PC-3 (cell line): ENCODE data around the gene ZFHX2. TPM values are rescaled to one million over a fixed set of nuclear protein-coding genes. Genes with fewer than 3 reads are reported as not detected.
"Not testable (repeated sequence)": the region's sequence is repeated elsewhere in the genome, so short reads cannot be mapped to it uniquely, and the experiment has no call there.

Experiments
- ATAC-seq: fragments of 200-7000 bp; cut with Tn5 transposase; 2 replicates; pipeline ENCODE4 v1.9.1; 2020; ENCODE audit warnings: mild to moderate bottlenecking, moderate library complexity
- BruUV-seq: library from RNA; stranded (reverse); fragments of 400-500 nt; replicated peaks from 2 replicates; lab custom pipeline; 2021; lab: Mats Ljungman, UMichigan
- CTCF ChIA-PET: fragments of 300-600 bp; sonication (Branson Sonifier 250); formaldehyde crosslinking; loops from one replicate; lab custom pipeline; 2022; ENCODE audit warnings: antibody characterized with exemption; lab: Charles Lee
- POLR2A ChIA-PET: fragments of 300-600 bp; sonication (Branson Sonifier 250); formaldehyde crosslinking; loops from one replicate; lab custom pipeline; 2022; ENCODE audit warnings: antibody characterized with exemption; ENCODE audit not compliant: unreplicated experiment; lab: Charles Lee
- DNase-seq: peaks from one replicate; pipeline ENCODE4 v3.0.0-alpha.2; 2015
- H2AFZ ChIP-seq: fragments of 300-600 bp; sonication (generic); 2 replicates; pipeline ENCODE4 v1.6.0; 2016; ENCODE audit warnings: antibody characterized with exemption, low read length
- H3F3A ChIP-seq: fragments of 300-600 bp; sonication (generic); one replicate; pipeline ENCODE4 v1.6.0; 2017; ENCODE audit warnings: antibody characterized with exemption, low read length, control low read depth, mild to moderate bottlenecking; ENCODE audit not compliant: unreplicated experiment
- H3K27ac ChIP-seq: fragments of 300-600 bp; sonication (generic); 2 replicates; pipeline ENCODE4 v1.5.1; 2016; ENCODE audit warnings: mild to moderate bottlenecking, low read length
- H3K27me3 ChIP-seq: fragments of 300-600 bp; sonication (generic); 2 replicates; pipeline ENCODE4 v1.6.1; 2016; ENCODE audit warnings: low read length, mixed read lengths
- H3K36me3 ChIP-seq: fragments of 300-600 bp; sonication (generic); 2 replicates; pipeline ENCODE4 v1.6.1; 2016; ENCODE audit warnings: low read depth, mixed run types, low read length, mixed read lengths
- H3K4me1 ChIP-seq: fragments of 300-600 bp; sonication (generic); 2 replicates; pipeline ENCODE4 v1.5.1; 2016; ENCODE audit warnings: low read length; ENCODE audit not compliant: insufficient read depth
- H3K4me2 ChIP-seq: fragments of 300-600 bp; sonication (generic); 2 replicates; pipeline ENCODE4 v1.6.0; 2016; ENCODE audit warnings: low read length
- H3K4me3 ChIP-seq: fragments of 300-600 bp; sonication (generic); 2 replicates; pipeline ENCODE4 v1.5.1; 2016; ENCODE audit warnings: mild to moderate bottlenecking, low read length, mixed read lengths
- H3K79me2 ChIP-seq: fragments of 300-600 bp; sonication (generic); 2 replicates; pipeline ENCODE4 v1.6.1; 2017; ENCODE audit warnings: low read length, mixed read lengths
- H3K9ac ChIP-seq: fragments of 300-600 bp; sonication (generic); 2 replicates; pipeline ENCODE4 v1.6.0; 2016; ENCODE audit warnings: mild to moderate bottlenecking, low read length
- H3K9me2 ChIP-seq: fragments of 300-600 bp; sonication (generic); replicated peaks from 2 replicates; pipeline ENCODE4 v1.6.1; 2016; ENCODE audit warnings: mixed run types, low read length, mixed read lengths
- H3K9me3 ChIP-seq: fragments of 300-600 bp; sonication (generic); 2 replicates; pipeline ENCODE4 v1.6.1; 2016; ENCODE audit warnings: low read length, mixed read lengths
- H4K20me1 ChIP-seq: fragments of 300-600 bp; sonication (generic); 2 replicates; pipeline ENCODE4 v1.6.1; 2016; ENCODE audit warnings: low read length, mixed read lengths
- EZH2 ChIP-seq: fragments of 300-600 bp; sonication (generic); IDR thresholded peaks from one replicate; pipeline ENCODE4 v1.6.1; 2017; ENCODE audit warnings: antibody characterized with exemption, mild to moderate bottlenecking, low read length; ENCODE audit not compliant: unreplicated experiment
- EZH2phosphoT487 ChIP-seq: fragments of 300-600 bp; sonication (generic); IDR thresholded peaks from 2 replicates; pipeline ENCODE4 v1.6.1; 2018; ENCODE audit warnings: mild to moderate bottlenecking, antibody characterized with exemption, low read length, borderline replicate concordance
- intact Hi-C: fragments of 100-400 bp; cut with micrococcal nuclease; formaldehyde crosslinking; loops from 2 replicates; pipeline ENCODE4 v1.9.0; 2023
- total RNA-seq: library from RNA; depleted of rRNA; stranded (reverse); fragments of >200 nt; gene quantifications from 2 replicates; pipeline ENCODE4 v1.2.3, GENCODE V29; 2014
- TF ChIP-seq, protein P1 (sequence below): fragments of 300-600 bp; sonication (generic); conservative IDR thresholded peaks from 2 replicates; pipeline ENCODE4 v1.5.1; 2017; ENCODE audit warnings: antibody characterized with exemption, low read depth, mild to moderate bottlenecking, low read length

ZFHX2 gene
- total RNA-seq, 1 experiment from 2014 or later: 0.55 TPM

DNA sequence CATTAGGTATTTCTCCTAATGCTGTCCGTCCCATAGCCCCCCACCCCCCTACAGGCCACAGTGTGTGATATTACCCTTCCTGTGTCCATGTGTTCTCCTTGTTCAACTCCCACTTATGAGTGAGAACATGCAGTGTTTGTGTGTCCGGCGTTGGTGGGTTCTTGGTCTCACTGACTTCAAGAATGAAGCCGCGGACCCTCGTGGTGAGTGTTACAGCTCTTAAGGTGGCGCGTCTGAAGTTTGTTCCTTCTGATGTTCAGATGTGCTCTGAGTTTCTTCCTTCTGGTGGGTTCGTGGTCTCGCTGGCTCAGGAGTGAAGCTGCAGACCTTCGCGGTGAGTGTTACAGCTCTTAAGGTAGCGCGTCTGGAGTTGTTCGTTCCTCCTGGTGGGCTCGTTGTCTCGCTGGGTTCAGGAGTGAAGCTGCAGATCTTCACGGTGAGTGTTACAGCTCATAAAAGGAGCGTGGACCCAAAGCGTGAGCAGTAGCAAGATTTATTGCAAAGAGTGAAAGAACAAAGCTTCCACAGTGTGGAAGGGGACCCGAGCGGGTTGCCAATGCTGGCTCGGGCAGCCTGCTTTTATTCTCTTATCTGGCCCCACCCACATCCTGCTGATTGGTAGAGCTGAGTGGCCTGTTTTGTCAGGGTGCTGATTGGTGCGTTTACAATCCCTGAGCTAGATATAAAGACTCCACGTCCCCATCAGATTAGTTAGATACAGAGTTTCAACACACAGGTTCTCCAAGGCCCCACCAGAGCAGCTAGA is 32.4 kb upstream of the ZFHX2 start:
- H3F3A ChIP-seq, H3K4me3 ChIP-seq, DNase-seq, H4K20me1 ChIP-seq, H3K9ac ChIP-seq, intact Hi-C loops, CTCF ChIA-PET, H3K4me2 ChIP-seq, H3K9me3 ChIP-seq, H3K36me3 ChIP-seq, POLR2A ChIA-PET, H3K79me2 ChIP-seq, H3K9me2 ChIP-seq, H2AFZ ChIP-seq, H3K4me1 ChIP-seq, H3K27ac ChIP-seq, H3K27me3 ChIP-seq, ATAC-seq, BruUV-seq: not testable (repeated sequence)

DNA sequence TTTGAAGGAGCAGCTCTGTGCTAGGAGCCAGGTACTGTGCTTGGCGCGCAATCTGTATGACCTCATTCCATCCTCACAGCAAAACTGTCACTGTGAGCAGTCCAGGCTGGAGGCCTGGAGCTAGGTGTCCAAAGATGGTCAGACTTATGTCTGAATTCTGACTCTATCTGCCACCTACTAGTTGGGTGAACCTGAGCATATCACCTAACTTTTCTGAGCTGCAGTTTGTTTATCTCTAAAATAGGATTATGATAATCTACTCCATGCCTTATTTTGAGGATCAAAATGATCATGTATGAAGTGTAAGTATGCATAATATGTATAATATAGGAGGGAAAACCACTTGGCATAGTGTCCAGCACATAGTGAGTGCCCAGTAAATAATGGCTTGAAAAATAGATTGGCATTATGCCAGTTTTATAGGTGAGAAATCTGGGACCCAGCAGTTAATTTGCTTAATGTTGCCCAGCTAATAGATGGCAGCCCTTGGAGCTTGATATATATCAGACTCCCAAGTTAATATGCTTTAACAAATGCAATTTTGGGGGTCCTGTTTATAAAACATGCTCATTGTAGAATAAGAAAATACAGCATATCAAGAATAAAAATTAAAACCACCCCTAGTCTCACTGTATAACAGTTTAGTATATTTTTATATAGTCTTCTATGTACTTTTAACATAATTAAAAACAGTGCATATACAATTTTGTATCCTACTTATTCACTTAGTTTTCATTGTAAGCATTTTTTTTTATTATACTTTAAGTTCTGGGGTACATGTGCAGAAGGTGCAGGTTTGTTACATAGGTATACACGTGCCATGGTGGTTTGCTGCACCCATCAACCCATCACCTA is 31.6 kb upstream of the ZFHX2 start:
- Histone ChIP-seq H3F3A (no peaks in the 10 kb centered on the region), H3K4me1 (no peaks in the 10 kb centered on the region), H3K79me2 (no peaks in the 10 kb centered on the region), H3K9ac (no peak overlapping the region), H3K9me2 (no peaks in the 10 kb centered on the region), H3K9me3 (no peaks in the 10 kb centered on the region), H3K27ac (no peak overlapping the region), H4K20me1 (no peaks in the 10 kb centered on the region), H3K27me3 (peaks cover 14% of the 10 kb centered on the region), H3K36me3 (no peaks in the 10 kb centered on the region), H3K4me2 (no peak overlapping the region), H2AFZ (no peak overlapping the region), H3K4me3 (no peak overlapping the region)
- CTCF ChIA-PET: interaction anchor here (0.6 kb wide), 1 partner anchor 16 kb away, joined by 3 read pairs; no protein-coding TSS in a partner anchor
- BruUV-seq: no TSS peak
- ATAC-seq: no peak
- DNase-seq: no peak
- intact Hi-C loops: no loop called here
- POLR2A ChIA-PET: no interaction called here
- TF ChIP-seq, protein P1, sequence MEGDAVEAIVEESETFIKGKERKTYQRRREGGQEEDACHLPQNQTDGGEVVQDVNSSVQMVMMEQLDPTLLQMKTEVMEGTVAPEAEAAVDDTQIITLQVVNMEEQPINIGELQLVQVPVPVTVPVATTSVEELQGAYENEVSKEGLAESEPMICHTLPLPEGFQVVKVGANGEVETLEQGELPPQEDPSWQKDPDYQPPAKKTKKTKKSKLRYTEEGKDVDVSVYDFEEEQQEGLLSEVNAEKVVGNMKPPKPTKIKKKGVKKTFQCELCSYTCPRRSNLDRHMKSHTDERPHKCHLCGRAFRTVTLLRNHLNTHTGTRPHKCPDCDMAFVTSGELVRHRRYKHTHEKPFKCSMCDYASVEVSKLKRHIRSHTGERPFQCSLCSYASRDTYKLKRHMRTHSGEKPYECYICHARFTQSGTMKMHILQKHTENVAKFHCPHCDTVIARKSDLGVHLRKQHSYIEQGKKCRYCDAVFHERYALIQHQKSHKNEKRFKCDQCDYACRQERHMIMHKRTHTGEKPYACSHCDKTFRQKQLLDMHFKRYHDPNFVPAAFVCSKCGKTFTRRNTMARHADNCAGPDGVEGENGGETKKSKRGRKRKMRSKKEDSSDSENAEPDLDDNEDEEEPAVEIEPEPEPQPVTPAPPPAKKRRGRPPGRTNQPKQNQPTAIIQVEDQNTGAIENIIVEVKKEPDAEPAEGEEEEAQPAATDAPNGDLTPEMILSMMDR: no peak
- no peak for TF ChIP-seq EZH2
- no peak for TF ChIP-seq EZH2phosphoT487

DNA sequence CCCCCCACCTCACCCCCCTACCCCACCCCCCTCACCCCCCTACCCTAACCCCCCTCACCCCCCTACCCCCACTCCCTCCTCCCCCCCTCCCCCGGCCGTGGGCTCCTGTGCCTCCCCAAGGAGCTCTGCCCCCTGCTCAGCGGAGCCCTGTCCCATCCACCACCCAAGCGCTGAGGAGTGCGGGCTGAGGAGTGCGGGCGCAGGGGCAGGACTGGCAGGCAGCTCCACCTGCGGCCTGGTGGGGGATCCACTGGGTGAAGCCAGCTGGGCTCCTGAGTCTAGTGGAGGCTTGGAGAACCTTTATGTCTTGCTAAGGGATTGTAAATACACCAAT is 29.4 kb upstream of the ZFHX2 start:
- no peak overlapping the region for H3K4me2 ChIP-seq
- H3F3A ChIP-seq: no peaks in the 10 kb centered on the region
- no peak overlapping the region for H3K9ac ChIP-seq
- no peaks in the 10 kb centered on the region for H3K9me2 ChIP-seq
- TF ChIP-seq, protein P1: no peak
- no peak for TF ChIP-seq EZH2
- no peak for TF ChIP-seq EZH2phosphoT487
- no TSS peak for BruUV-seq
- H3K27ac ChIP-seq: no peak overlapping the region
- DNase-seq (no peak), ATAC-seq (no peak)
- H3K4me3 ChIP-seq: no peak overlapping the region
- peaks cover 30% of the 10 kb centered on the region for H3K27me3 ChIP-seq
- no peaks in the 10 kb centered on the region for H3K9me3 ChIP-seq
- CTCF ChIA-PET: no interaction called here
- H3K36me3 ChIP-seq: no peaks in the 10 kb centered on the region
- no peaks in the 10 kb centered on the region for H4K20me1 ChIP-seq
- intact Hi-C loops: no loop called here
- no peak overlapping the region for H2AFZ ChIP-seq
- H3K4me1 ChIP-seq: no peaks in the 10 kb centered on the region
- no peaks in the 10 kb centered on the region for H3K79me2 ChIP-seq
- POLR2A ChIA-PET: no interaction called here
